HCT116 (cell line): ENCODE data around the gene POU1F1. TPM values are rescaled to one million over a fixed set of nuclear protein-coding genes. Genes with fewer than 3 reads are reported as not detected.

Experiments used
- ATAC-seq: fragments of 200-7000 bp; cut with Tn5 transposase; 2 replicates; pipeline ENCODE4 v1.9.1; 2020; ENCODE audit warnings: mild to moderate bottlenecking, moderate library complexity
- BruUV-seq: library from RNA; stranded (reverse); fragments of 400-500 nt; replicated peaks from 2 replicates; lab custom pipeline; 2021; lab: Mats Ljungman, UMichigan
- CTCF ChIA-PET: fragments of 300-600 bp; sonication (Branson Sonifier 250); formaldehyde crosslinking; loops from one replicate; lab custom pipeline; 2021; ENCODE audit warnings: antibody characterized with exemption; lab: Charles Lee
- POLR2A ChIA-PET: fragments of 300-600, 350-600 bp; sonication (Branson Sonifier 250); formaldehyde crosslinking; loops from one replicate; lab custom pipeline; 2021; ENCODE audit warnings: antibody characterized with exemption; lab: Charles Lee
- RAD21 ChIA-PET, 2 experiments: fragments of 300-600 bp; sonication (Branson Sonifier 250); formaldehyde crosslinking; loops; one replicate each; lab custom pipeline; 2023; ENCODE audit warnings: low total read pairs in 2 of 2; ENCODE audit not compliant: uncharacterized antibody in 2 of 2, unreplicated experiment in 2 of 2, low non-redundant PET in 1 of 2; lab: Charles Lee
- DNase-seq: peaks from one replicate; pipeline ENCODE4 v3.0.0-alpha.2; 2010; ENCODE audit warnings: low read depth, low spot score
- H2AFZ ChIP-seq: fragments of 200-600 bp; shearing (Covaris generic), sonication (generic); 2 replicates; pipeline ENCODE4 v1.6.1; 2017; ENCODE audit warnings: low read depth, mixed run types, mixed read lengths, antibody characterized with exemption, low read length; ENCODE audit not compliant: poor library complexity, severe bottlenecking
- H3K27ac ChIP-seq: 2 replicates; pipeline ENCODE4 v1.5.1; 2012; ENCODE audit warnings: low read depth, low read length
- H3K27me3 ChIP-seq: fragments of 200-600 bp; sonication (generic); 2 replicates; pipeline ENCODE4 v1.6.1; 2016; ENCODE audit warnings: mixed run types, low read length, mixed read lengths; ENCODE audit not compliant: insufficient read depth
- H3K36me3 ChIP-seq, 2 experiments: fragments of 200-500 bp in 1 of 2; fragments of 200-600 bp in 1 of 2; sonication (Bioruptor generic) in 1 of 2; sonication (generic) in 1 of 2; 2 replicates each; pipeline versions ENCODE4 v1.5.1 to v1.6.1; 2014 to 2016; ENCODE audit warnings: low read length in 2 of 2, inconsistent platforms in 1 of 2, mixed read lengths in 1 of 2, mixed run types in 1 of 2; ENCODE audit not compliant: insufficient read depth in 2 of 2, control insufficient read depth in 1 of 2
- H3K4me1 ChIP-seq, 2 experiments: fragments of 200-600 bp in 1 of 2; sonication (generic) in 1 of 2; 2 replicates each; pipeline versions ENCODE4 v1.5.1 to v1.6.1; 2012 to 2017; ENCODE audit warnings: low read length in 2 of 2, inconsistent platforms in 1 of 2, mild to moderate bottlenecking in 1 of 2, mixed read lengths in 1 of 2, mixed run types in 1 of 2, moderate library complexity in 1 of 2; ENCODE audit not compliant: insufficient read depth in 2 of 2, control insufficient read depth in 1 of 2
- H3K4me2 ChIP-seq: fragments of 200-600 bp; sonication (generic); 2 replicates; pipeline ENCODE4 v1.6.1; 2017; ENCODE audit warnings: mixed run types, low read length, mixed read lengths
- H3K4me3 ChIP-seq, 2 experiments: fragments of 200-600 bp in 1 of 2; sonication (generic) in 1 of 2; replicated peaks in 1 of 2; 2 replicates each; pipeline ENCODE4 v1.5.1; 2011 to 2016; ENCODE audit warnings: low read length in 2 of 2, control low read depth in 1 of 2, low read depth in 1 of 2, mild to moderate bottlenecking in 1 of 2, mixed read lengths in 1 of 2, mixed run types in 1 of 2
- H3K79me2 ChIP-seq: fragments of 200-600 bp; sonication (generic); 2 replicates; pipeline ENCODE4 v1.6.1; 2017; ENCODE audit warnings: mild to moderate bottlenecking, mixed run types, low read length, moderate library complexity, mixed read lengths; ENCODE audit not compliant: insufficient read depth
- H3K9ac ChIP-seq: fragments of 200-600 bp; sonication (generic); 2 replicates; pipeline ENCODE4 v1.6.1; 2016; ENCODE audit warnings: low read length, mixed read lengths
- H3K9me2 ChIP-seq: fragments of 200-600 bp; sonication (generic), shearing (Covaris generic); 2 replicates; pipeline ENCODE4 v1.6.1; 2017; ENCODE audit warnings: mixed run types, mild to moderate bottlenecking, moderate library complexity; ENCODE audit not compliant: insufficient read depth
- H3K9me3 ChIP-seq, 2 experiments: fragments of 200-500 bp in 1 of 2; fragments of 200-600 bp in 1 of 2; sonication (Bioruptor generic) in 1 of 2; sonication (generic) in 1 of 2; 2 replicates each; pipeline ENCODE4 v1.6.1; 2014 to 2017; ENCODE audit warnings: low read length in 2 of 2, mixed read lengths in 2 of 2, inconsistent platforms in 1 of 2, low read depth in 1 of 2, mild to moderate bottlenecking in 1 of 2, mixed run types in 1 of 2, moderate library complexity in 1 of 2; ENCODE audit not compliant: control insufficient read depth in 1 of 2, insufficient read depth in 1 of 2
- H4K20me1 ChIP-seq: fragments of 200-600 bp; sonication (generic), shearing (Covaris generic); 2 replicates; pipeline ENCODE4 v1.6.1; 2017; ENCODE audit warnings: mixed run types, mild to moderate bottlenecking, moderate library complexity; ENCODE audit not compliant: insufficient read depth
- CBX3 ChIP-seq: IDR thresholded peaks from 2 replicates; pipeline ENCODE4 v1.6.1; 2012; ENCODE audit warnings: low read depth
- CEBPB ChIP-seq: IDR thresholded peaks from 2 replicates; pipeline ENCODE4 v1.6.1; 2012; ENCODE audit warnings: low read depth
- CTCF ChIP-seq, 3 experiments: fragments of 200-600 bp in 1 of 3; sonication (generic) in 1 of 3; IDR thresholded peaks in 2 of 3; conservative IDR thresholded peaks in 1 of 3; 2 replicates each; pipeline ENCODE4 v1.5.1; 2012 to 2017; ENCODE audit warnings: low read depth in 2 of 3, low read length in 2 of 3, antibody characterized with exemption in 1 of 3, borderline replicate concordance in 1 of 3, control low read depth in 1 of 3, mild to moderate bottlenecking in 1 of 3, mixed read lengths in 1 of 3, mixed run types in 1 of 3, moderate library complexity in 1 of 3; ENCODE audit not compliant: insufficient read depth in 1 of 3
- MAX ChIP-seq: IDR thresholded peaks from 2 replicates; pipeline ENCODE4 v1.6.1; 2012
- RAD21 ChIP-seq: IDR thresholded peaks from 2 replicates; pipeline ENCODE4 v1.6.1; 2012; ENCODE audit warnings: low read depth, mild to moderate bottlenecking
- SP1 ChIP-seq: IDR thresholded peaks from 2 replicates; pipeline ENCODE4 v1.6.1; 2012; ENCODE audit warnings: low read depth
- intact Hi-C: fragments of 100-400 bp; cut with micrococcal nuclease; formaldehyde crosslinking; loops from 2 replicates; pipeline ENCODE4 v1.10.0; 2022
- total RNA-seq: library from RNA; stranded (reverse); gene quantifications from one replicate; pipeline ENCODE4 v1.2.1, GENCODE V29; 2021; ENCODE audit not compliant: unreplicated experiment

Gene POU1F1
- total RNA-seq, 1 experiment from 2014 or later = not detected

- CTCF ChIA-PET = no interaction called here
- H3K27ac ChIP-seq = no peak overlapping the region
Observed at GRCh38 chr3:87233805-87234204, 42.6 kb downstream of the POU1F1 start.

More at GRCh38 chr3:87233805-87234204, 42.6 kb downstream of the POU1F1 start:
- no peak for ATAC-seq
- H2AFZ ChIP-seq = no peak overlapping the region
- TF ChIP-seq CEBPB (no peak), CTCF (IDR thresholded peaks at IDR 0.05 in 2 of 3, conservative IDR thresholded peaks at IDR 0.05 in 1 of 3; ENCODE audit: borderline replicate concordance in 1 of 3, insufficient read depth in 1 of 3, low read depth in 2 of 3, low read length in 2 of 3) (no peak), RAD21 (no peak), SP1 (no peak), CBX3 (no peak), MAX (no peak)
- TF ChIP-seq, all 23 proteins: peak for 0
- no peaks in the 10 kb centered on the region for H4K20me1 ChIP-seq
- intact Hi-C loops = no loop called here
- H3K79me2 ChIP-seq = peaks cover 93% of the 10 kb centered on the region
- H3K9me3 ChIP-seq = no peaks in the 10 kb centered on the region
- H3K36me3 ChIP-seq = no peaks in the 10 kb centered on the region
- BruUV-seq = no TSS peak
- ChIA-PET RAD21 (no interaction called here), POLR2A (no interaction called here)
- no peak overlapping the region for H3K4me3 ChIP-seq
- H3K4me1 ChIP-seq = no peaks in the 10 kb centered on the region; a peak in 1 of 4 replicates
- H3K4me2 ChIP-seq = no peak overlapping the region
- no peaks in the 10 kb centered on the region for H3K27me3 ChIP-seq
- DNase-seq = no peak
- no peak overlapping the region for H3K9ac ChIP-seq
- H3K9me2 ChIP-seq = no peaks in the 10 kb centered on the region
